ENCODE data around the gene SMYD2. TPM values are rescaled to one million over a fixed set of nuclear protein-coding genes. Genes with fewer than 3 reads are reported as not detected.

The SMYD2 gene
- total and polyA plus RNA-seq, 2 donors (not counting 1 experiment from before 2014, with no cell fraction given), result 23.3 to 39.2 TPM

GRCh38 chr1:214236477-214236876 is 44.5 kb upstream of the SMYD2 start:
- no peak overlapping the region for H3K9ac ChIP-seq (ENCODE audit: insufficient read depth, low read length)
- no peak overlapping the region for H3K4me3 ChIP-seq (replicated peaks in 1 of 4; ENCODE audit: control extremely low read depth in 1 of 4, insufficient read depth in 1 of 4, low read depth in 3 of 4, low read length in 4 of 4)
- H3K4me1 ChIP-seq (ENCODE audit: control insufficient read depth, extremely low read depth, insufficient read depth, low read length), result no peaks in the 10 kb centered on the region
- H2AFZ ChIP-seq (ENCODE audit: low read length), result no peak overlapping the region
- no peaks in the 10 kb centered on the region for H3K36me3 ChIP-seq (ENCODE audit: control insufficient read depth, insufficient read depth, low read length)
- TF ChIP-seq EZH2 (IDR thresholded peaks at IDR 0.05; ENCODE audit: low read length, missing control alignments) (no peak), CTCF (conservative IDR thresholded peaks at IDR 0.05 in 1 of 2, IDR thresholded peaks at IDR 0.05 in 1 of 2; ENCODE audit: low read depth in 1 of 2, low read length in 2 of 2) (no peak)
- H3K79me2 ChIP-seq (ENCODE audit: control insufficient read depth, insufficient read depth, low read length), result no peaks in the 10 kb centered on the region
- H4K20me1 ChIP-seq (ENCODE audit: control insufficient read depth, extremely low read depth, insufficient read depth, low read length), result no peaks in the 10 kb centered on the region
- no peaks in the 10 kb centered on the region for H3K27me3 ChIP-seq (ENCODE audit: control insufficient read depth, insufficient read depth, low read length)
- no peak for DNase-seq (ENCODE audit: low read depth in 2 of 2)
- no peak overlapping the region for H3K4me2 ChIP-seq (ENCODE audit: extremely low read depth, insufficient read depth, low read length)
- no peak overlapping the region for H3K27ac ChIP-seq (ENCODE audit: insufficient read depth, low read length)
- no peaks in the 10 kb centered on the region for H3K9me3 ChIP-seq (ENCODE audit: control insufficient read depth, insufficient read depth, low read depth, low read length)

- no peaks in the 10 kb centered on the region for H3K36me3 ChIP-seq (ENCODE audit: control insufficient read depth, insufficient read depth, low read length)
- H3K9ac ChIP-seq (ENCODE audit: insufficient read depth, low read length), result no peak overlapping the region
- no peak for TF ChIP-seq EZH2 (IDR thresholded peaks at IDR 0.05; ENCODE audit: low read length, missing control alignments)
- TF ChIP-seq CTCF (conservative IDR thresholded peaks at IDR 0.05 in 1 of 2, IDR thresholded peaks at IDR 0.05 in 1 of 2; ENCODE audit: low read depth in 1 of 2, low read length in 2 of 2), result no peak
- H4K20me1 ChIP-seq (ENCODE audit: control insufficient read depth, extremely low read depth, insufficient read depth, low read length), result no peaks in the 10 kb centered on the region
- no peak for DNase-seq (ENCODE audit: low read depth in 2 of 2)
- H3K4me2 ChIP-seq (ENCODE audit: extremely low read depth, insufficient read depth, low read length), result no peak overlapping the region
- H3K27ac ChIP-seq (ENCODE audit: insufficient read depth, low read length), result no peak overlapping the region
- H3K4me3 ChIP-seq (replicated peaks in 1 of 4; ENCODE audit: control extremely low read depth in 1 of 4, insufficient read depth in 1 of 4, low read depth in 3 of 4, low read length in 4 of 4), result no peak overlapping the region
- no peak overlapping the region for H2AFZ ChIP-seq (ENCODE audit: low read length)
- no peaks in the 10 kb centered on the region for H3K9me3 ChIP-seq (ENCODE audit: control insufficient read depth, insufficient read depth, low read depth, low read length)
- peaks cover 4% of the 10 kb centered on the region for H3K27me3 ChIP-seq (ENCODE audit: control insufficient read depth, insufficient read depth, low read length)
- no peaks in the 10 kb centered on the region for H3K4me1 ChIP-seq (ENCODE audit: control insufficient read depth, extremely low read depth, insufficient read depth, low read length)
- no peaks in the 10 kb centered on the region for H3K79me2 ChIP-seq (ENCODE audit: control insufficient read depth, insufficient read depth, low read length)
Observed at GRCh38 chr1:214241060-214241459, 39.9 kb upstream of the SMYD2 start.

- no peak overlapping the region for H3K4me3 ChIP-seq (replicated peaks in 1 of 4; ENCODE audit: control extremely low read depth in 1 of 4, insufficient read depth in 1 of 4, low read depth in 3 of 4, low read length in 4 of 4)
Observed at GRCh38 chr1:214244252-214244651, 36.7 kb upstream of the SMYD2 start.

More at GRCh38 chr1:214244252-214244651, 36.7 kb upstream of the SMYD2 start:
- Histone ChIP-seq H3K9me3 (ENCODE audit: control insufficient read depth, insufficient read depth, low read depth, low read length) (no peaks in the 10 kb centered on the region), H3K79me2 (ENCODE audit: control insufficient read depth, insufficient read depth, low read length) (no peaks in the 10 kb centered on the region), H3K36me3 (ENCODE audit: control insufficient read depth, insufficient read depth, low read length) (no peaks in the 10 kb centered on the region), H3K9ac (ENCODE audit: insufficient read depth, low read length) (no peak overlapping the region), H3K27ac (ENCODE audit: insufficient read depth, low read length) (no peak overlapping the region), H3K27me3 (ENCODE audit: control insufficient read depth, insufficient read depth, low read length) (peaks cover 4% of the 10 kb centered on the region), H3K4me1 (ENCODE audit: control insufficient read depth, extremely low read depth, insufficient read depth, low read length) (no peaks in the 10 kb centered on the region), H4K20me1 (ENCODE audit: control insufficient read depth, extremely low read depth, insufficient read depth, low read length) (no peaks in the 10 kb centered on the region), H2AFZ (ENCODE audit: low read length) (no peak overlapping the region), H3K4me2 (ENCODE audit: extremely low read depth, insufficient read depth, low read length) (no peak overlapping the region)
- TF ChIP-seq EZH2 (IDR thresholded peaks at IDR 0.05; ENCODE audit: low read length, missing control alignments) (no peak), CTCF (conservative IDR thresholded peaks at IDR 0.05 in 1 of 2, IDR thresholded peaks at IDR 0.05 in 1 of 2; ENCODE audit: low read depth in 1 of 2, low read length in 2 of 2) (no peak)
- no peak for DNase-seq (ENCODE audit: low read depth in 2 of 2)
